Skin of body (tissue), 2 donors: ENCODE results near the gene CDKN2AIP. TPM values are rescaled to one million over a fixed set of nuclear protein-coding genes. Genes with fewer than 3 reads are reported as not detected.

ENCODE experiments used
- DNase-seq: peaks from one replicate; lab custom pipeline; 2025; lab: John Stamatoyannopoulos, UW
- total RNA-seq: library from RNA; depleted of rRNA; stranded (reverse); fragments of >200 nt; gene quantifications from one replicate; pipeline ENCODE4 v1.2.3, GENCODE V29; 2014

Gene CDKN2AIP
- 18.0 TPM for total RNA-seq

- peak; percentile 87 for DNase-seq
Measured at GRCh38 chr4:183444214-183445096, at the start of gene CDKN2AIP. CDKN2AIP (plus strand) TSS chr4:183444636; CDS start chr4:183444798, 162 bp downstream.

GRCh38 chr4:183395395-183395794 lies 49.0 kb upstream of the CDKN2AIP start:
- DNase-seq = no peak

- DNase-seq = no peak
Measured at GRCh38 chr4:183396227-183396637, 48.2 kb upstream of the CDKN2AIP start.

GRCh38 chr4:183397741-183398297 lies 46.6 kb upstream of the CDKN2AIP start:
- no peak for DNase-seq

- DNase-seq = peak; percentile 7
Measured at GRCh38 chr4:183398298-183399125, 45.9 kb upstream of the CDKN2AIP start.

- no peak for DNase-seq
Measured at GRCh38 chr4:183399126-183399522, 45.3 kb upstream of the CDKN2AIP start.

GRCh38 chr4:183399616-183400015 lies 44.8 kb upstream of the CDKN2AIP start:
- no peak for DNase-seq

- no peak for DNase-seq
Measured at GRCh38 chr4:183400035-183400434, 44.4 kb upstream of the CDKN2AIP start.

GRCh38 chr4:183401473-183401872 lies 43.0 kb upstream of the CDKN2AIP start:
- no peak for DNase-seq

- DNase-seq = no peak
Measured at GRCh38 chr4:183402771-183403170, 41.7 kb upstream of the CDKN2AIP start.

- DNase-seq = no peak
Measured at GRCh38 chr4:183403486-183403885, 41.0 kb upstream of the CDKN2AIP start.

GRCh38 chr4:183403961-183404360 lies 40.5 kb upstream of the CDKN2AIP start:
- DNase-seq = no peak

- DNase-seq = no peak
Measured at GRCh38 chr4:183405303-183405702, 39.1 kb upstream of the CDKN2AIP start.

GRCh38 chr4:183407128-183407585 lies 37.3 kb upstream of the CDKN2AIP start:
- peak; percentile 66 for DNase-seq

GRCh38 chr4:183407635-183408464 lies 36.6 kb upstream of the CDKN2AIP start:
- DNase-seq = no peak

- DNase-seq = no peak
Measured at GRCh38 chr4:183408796-183409195, 35.6 kb upstream of the CDKN2AIP start.

- DNase-seq = no peak
Measured at GRCh38 chr4:183409483-183409882, 35.0 kb upstream of the CDKN2AIP start.

- DNase-seq = no peak
Measured at GRCh38 chr4:183409934-183410333, 34.5 kb upstream of the CDKN2AIP start.

- DNase-seq = no peak
Measured at GRCh38 chr4:183411291-183411861, 33.1 kb upstream of the CDKN2AIP start.

GRCh38 chr4:183412821-183413220 lies 31.6 kb upstream of the CDKN2AIP start:
- no peak for DNase-seq
